ENCODE data around the gene PSD. TPM values are rescaled to one million over a fixed set of nuclear protein-coding genes. Genes with fewer than 3 reads are reported as not detected.

The PSD gene
- polyA plus RNA-seq, 1 experiment = 1.8 TPM

DNA sequence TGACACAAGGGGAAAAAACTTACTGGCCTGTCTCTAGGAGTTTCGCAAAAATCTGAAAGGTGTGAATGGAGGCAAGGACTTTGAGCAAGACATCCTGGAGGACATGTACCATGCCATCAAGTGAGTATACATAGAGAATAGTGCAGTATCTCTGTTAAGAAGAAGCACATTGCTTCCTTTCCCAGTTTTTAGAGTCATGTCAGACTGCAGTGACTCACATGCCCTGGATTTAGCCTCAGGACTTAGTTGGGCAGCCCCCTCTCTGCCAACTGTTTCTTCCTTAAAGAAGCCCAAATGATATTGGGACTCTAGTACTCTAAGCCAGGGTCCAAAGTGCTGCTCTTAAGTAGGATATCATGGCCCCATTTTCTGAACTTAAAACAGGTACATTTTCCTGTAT lies 51.1 kb downstream of the PSD start:
- TF ChIP-seq, protein P1, sequence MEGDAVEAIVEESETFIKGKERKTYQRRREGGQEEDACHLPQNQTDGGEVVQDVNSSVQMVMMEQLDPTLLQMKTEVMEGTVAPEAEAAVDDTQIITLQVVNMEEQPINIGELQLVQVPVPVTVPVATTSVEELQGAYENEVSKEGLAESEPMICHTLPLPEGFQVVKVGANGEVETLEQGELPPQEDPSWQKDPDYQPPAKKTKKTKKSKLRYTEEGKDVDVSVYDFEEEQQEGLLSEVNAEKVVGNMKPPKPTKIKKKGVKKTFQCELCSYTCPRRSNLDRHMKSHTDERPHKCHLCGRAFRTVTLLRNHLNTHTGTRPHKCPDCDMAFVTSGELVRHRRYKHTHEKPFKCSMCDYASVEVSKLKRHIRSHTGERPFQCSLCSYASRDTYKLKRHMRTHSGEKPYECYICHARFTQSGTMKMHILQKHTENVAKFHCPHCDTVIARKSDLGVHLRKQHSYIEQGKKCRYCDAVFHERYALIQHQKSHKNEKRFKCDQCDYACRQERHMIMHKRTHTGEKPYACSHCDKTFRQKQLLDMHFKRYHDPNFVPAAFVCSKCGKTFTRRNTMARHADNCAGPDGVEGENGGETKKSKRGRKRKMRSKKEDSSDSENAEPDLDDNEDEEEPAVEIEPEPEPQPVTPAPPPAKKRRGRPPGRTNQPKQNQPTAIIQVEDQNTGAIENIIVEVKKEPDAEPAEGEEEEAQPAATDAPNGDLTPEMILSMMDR (IDR thresholded peaks at IDR 0.05; ENCODE audit: insufficient read depth, low read depth, low read length) = no peak
- Histone ChIP-seq H3K27me3 (ENCODE audit: control insufficient read depth, insufficient read depth, low read length) (no peaks in the 10 kb centered on the region), H3K4me3 (ENCODE audit: low read depth, low read length) (no peak overlapping the region), H3K36me3 (ENCODE audit: control insufficient read depth, insufficient read depth, low read length) (peaks cover 55% of the 10 kb centered on the region)
- POLR2A ChIA-PET = no interaction called here
- CTCF ChIA-PET = no interaction called here
- DNase-seq (ENCODE audit: low read depth) = no peak

DNA sequence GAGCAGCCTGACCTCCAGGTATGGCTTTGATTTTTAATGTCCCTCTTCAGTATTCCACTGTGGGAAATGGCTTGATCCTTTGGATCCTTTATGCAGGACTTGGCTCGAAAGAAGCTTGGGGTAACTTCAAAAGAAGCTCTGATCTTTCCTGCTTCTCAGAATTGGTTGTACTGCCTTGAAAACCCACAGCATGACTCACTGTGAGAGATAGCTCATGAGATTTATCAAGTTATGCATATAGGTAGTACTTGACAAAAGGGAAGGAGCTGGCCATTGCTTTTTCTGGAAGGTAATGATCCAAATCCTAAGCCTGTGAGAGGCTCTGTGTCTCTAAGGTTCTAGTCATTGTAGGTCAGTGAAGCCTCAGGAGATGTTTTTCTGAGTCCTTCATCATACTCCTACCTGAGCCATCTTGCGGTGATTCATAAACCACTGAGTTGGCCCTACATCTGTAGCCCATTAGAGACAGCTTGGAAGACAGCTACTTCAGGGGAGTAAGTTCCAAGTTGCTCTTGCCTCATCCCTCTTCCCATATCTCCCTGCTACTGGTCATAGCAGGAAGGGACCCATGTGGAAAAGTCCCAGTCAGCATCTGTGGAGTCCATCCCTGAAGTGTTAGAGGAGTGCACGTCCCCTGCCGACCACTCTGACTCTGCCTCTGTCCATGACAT lies 59.7 kb downstream of the PSD start:
- no peak for DNase-seq (ENCODE audit: low read depth)
- ChIA-PET POLR2A (no interaction called here), CTCF (interaction anchor here (0.7 to 19.4 kb wide), 4 partner anchors 9 to 189 kb away, joined by 3 to 658 read pairs (median 3); partner anchors contain the start of genes ELOVL3 and PITX3)
- Histone ChIP-seq H3K27me3 (ENCODE audit: control insufficient read depth, insufficient read depth, low read length) (no peaks in the 10 kb centered on the region), H3K4me3 (ENCODE audit: low read depth, low read length) (no peak overlapping the region), H3K36me3 (ENCODE audit: control insufficient read depth, insufficient read depth, low read length) (peaks cover 34% of the 10 kb centered on the region)
- TF ChIP-seq, protein P1 (IDR thresholded peaks at IDR 0.05; ENCODE audit: insufficient read depth, low read depth, low read length) = no peak

DNA sequence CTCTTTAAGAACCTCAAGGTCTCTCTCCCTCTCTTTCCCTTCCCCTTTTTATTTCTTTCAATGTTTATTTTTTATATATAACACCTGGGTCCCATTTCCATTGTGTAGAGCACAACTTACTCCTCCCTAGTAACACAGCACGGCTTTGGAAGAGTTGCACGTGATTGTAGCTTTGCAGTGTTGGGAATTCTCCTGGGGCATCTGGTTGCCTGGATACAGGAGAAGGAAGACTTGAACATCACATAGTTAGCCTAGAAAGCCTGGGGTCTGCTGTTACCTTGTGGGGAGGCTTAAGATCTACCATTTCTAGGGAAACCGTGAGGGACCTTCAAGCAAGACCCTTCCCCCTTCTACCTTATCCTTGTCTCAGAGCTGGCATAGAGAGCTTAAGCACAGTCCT lies 64.1 kb downstream of the PSD start:
- Histone ChIP-seq H3K36me3 (ENCODE audit: control insufficient read depth, insufficient read depth, low read length) (peaks cover 37% of the 10 kb centered on the region), H3K27me3 (ENCODE audit: control insufficient read depth, insufficient read depth, low read length) (no peaks in the 10 kb centered on the region), H3K4me3 (ENCODE audit: low read depth, low read length) (no peak overlapping the region)
- POLR2A ChIA-PET = no interaction called here
- CTCF ChIA-PET = interaction anchor here (1.1 to 19.4 kb wide), 3 partner anchors 12 to 183 kb away, joined by 3 to 658 read pairs (median 38); partner anchors contain the start of genes ELOVL3 and PITX3
- no peak for DNase-seq (ENCODE audit: low read depth)
- TF ChIP-seq, protein P1 (IDR thresholded peaks at IDR 0.05; ENCODE audit: insufficient read depth, low read depth, low read length) = no peak

Small RNAs within 50 kb of the gene (small RNA-seq; reads per million reads assigned to genes)
- 1,177 reads per million, percentile 97 among the genes with 10 or more reads in this experiment for gene MIR146B (ENCODE audit: insufficient read length, low read depth, low replicate concordance)

Other genes starting within 250 kb of the PSD start
- gene ELOVL3, start 192.5 kb downstream of the PSD start, polyA plus RNA-seq (2011; rRNA removed) = 0.34 and 0.43 TPM in 2 replicates
- gene PITX3, start 177.3 kb downstream of the PSD start, polyA plus RNA-seq (2011; rRNA removed) = not detected in 2 replicates
- gene GBF1, start 173.3 kb downstream of the PSD start, polyA plus RNA-seq (2011; rRNA removed) = 19.0 and 28.4 TPM in 2 replicates
- gene NFKB2, start 23.1 kb downstream of the PSD start, polyA plus RNA-seq (2011; rRNA removed) = 17.8 and 31.3 TPM in 2 replicates
- gene FBXL15, start 2.1 kb upstream of the PSD start, polyA plus RNA-seq (2011; rRNA removed) = 3.5 and 7.5 TPM in 2 replicates
- 51.2 and 74.4 TPM in 2 replicates for gene CUEDC2, start 13.8 kb upstream of the PSD start, polyA plus RNA-seq (2011; rRNA removed)
- gene C10orf95, start 32.8 kb upstream of the PSD start, polyA plus RNA-seq (2011; rRNA removed) = not detected in 2 replicates
- 178 and 216 TPM in 2 replicates for gene ACTR1A, start 83.9 kb upstream of the PSD start, polyA plus RNA-seq (2011; rRNA removed)
- 5.3 and 8.5 TPM in 2 replicates for gene SUFU, start 85.2 kb upstream of the PSD start, polyA plus RNA-seq (2011; rRNA removed)
- gene TRIM8, start 225.7 kb upstream of the PSD start, polyA plus RNA-seq (2011; rRNA removed) = 60.4 and 105 TPM in 2 replicates

Measured in BJ (cell line).